ENCODE measurements around the gene PTPRB.

GRCh38 chr12:70555081-70555480 is 82.1 kb downstream of the PTPRB start:
- TF ChIP-seq CTCF (IDR thresholded peaks at IDR 0.05) (no peak), POLR2A (IDR thresholded peaks at IDR 0.05) (no peak)
